HG03045 (cell line): Measurements from ENCODE around the gene TUBGCP6.
"Not testable (repeated sequence)": the region's sequence is repeated elsewhere in the genome, so short reads cannot be mapped to it uniquely, and the experiment has no call there.

ENCODE experiments used
- ATAC-seq: cut with Tn5 transposase; IDR thresholded peaks from one replicate; pipeline ENCODE4 v1.9.1; 2021; ENCODE audit warnings: mild to moderate bottlenecking, moderate library complexity; ENCODE audit not compliant: unreplicated experiment

TUBGCP6 gene

GRCh38 chr22:50170453-50171318 is 74.1 kb downstream of the TUBGCP6 start, which contains the start of gene PANX2:
PANX2 (plus strand) TSS chr22:50170731; CDS start chr22:50170731, 0 bp downstream.
- no peak for ATAC-seq

GRCh38 chr22:50169774-50170341 is 75.0 kb downstream of the TUBGCP6 start:
- ATAC-seq: no peak

- ATAC-seq: no peak
These were observed 75.6 kb downstream of the TUBGCP6 start for GRCh38 chr22:50169181-50169759.

- ATAC-seq: not testable (repeated sequence)
These were observed 76.2 kb downstream of the TUBGCP6 start for GRCh38 chr22:50168490-50169180.

GRCh38 chr22:50167689-50168489 is 76.9 kb downstream of the TUBGCP6 start:
- no peak for ATAC-seq
